Activated CD8-positive, alpha-beta T cell treated with anti-CD3 and anti-CD28 coated beads for 36 hours (primary cell): ENCODE results near the gene WDR17. TPM values are rescaled to one million over a fixed set of nuclear protein-coding genes. Genes with fewer than 3 reads are reported as not detected.

Source experiments
- ATAC-seq: fragments of 200-7000 bp; cut with Tn5 transposase; one replicate; pipeline ENCODE4 v1.10.0; 2021; ENCODE audit warnings: mild to moderate bottlenecking, moderate library complexity
- CTCF ChIA-PET: fragments of 350-600 bp; sonication (Branson Sonifier 250); formaldehyde crosslinking; loops from one replicate; lab custom pipeline; 2021; ENCODE audit warnings: antibody characterized with exemption; lab: Charles Lee
- POLR2A ChIA-PET: fragments of 350-600 bp; sonication (Branson Sonifier 250); formaldehyde crosslinking; loops from one replicate; lab custom pipeline; 2021; ENCODE audit warnings: antibody characterized with exemption; lab: Charles Lee
- DNase-seq: peaks from one replicate; pipeline ENCODE4 v3.0.0-alpha.2; 2020
- H3K27ac Mint-ChIP-seq: one replicate; pipeline ENCODE4 v1.8.0; 2021; ENCODE audit warnings: mild to moderate bottlenecking, mixed read lengths
- H3K27me3 Mint-ChIP-seq: one replicate; pipeline ENCODE4 v1.8.0; 2021; ENCODE audit warnings: mixed read lengths
- H3K36me3 Mint-ChIP-seq: one replicate; pipeline ENCODE4 v1.8.0; 2021; ENCODE audit warnings: low read depth, mixed read lengths
- H3K4me1 Mint-ChIP-seq: one replicate; pipeline ENCODE4 v1.8.0; 2021; ENCODE audit warnings: low read depth, mixed read lengths
- H3K4me3 Mint-ChIP-seq: one replicate; pipeline ENCODE4 v1.8.0; 2021; ENCODE audit warnings: mild to moderate bottlenecking, moderate library complexity, mixed read lengths
- H3K9me3 Mint-ChIP-seq: one replicate; pipeline ENCODE4 v1.8.0; 2021; ENCODE audit warnings: mixed read lengths
- intact Hi-C: fragments of 100-400 bp; cut with micrococcal nuclease; formaldehyde crosslinking; loops from one replicate; pipeline ENCODE4 v1.10.0; 2022
- total RNA-seq, 2 experiments: library from RNA; stranded (reverse); gene quantifications; one replicate each; pipeline ENCODE4 v1.2.3, GENCODE V29; 2021
- TF ChIP-seq, protein P1 (sequence below): fragments of 200-600 bp; IDR thresholded peaks from one replicate; pipeline ENCODE4 v1.8.0; 2022; ENCODE audit warnings: antibody characterized with exemption, mild to moderate bottlenecking

The WDR17 gene
- total RNA-seq, 2 experiments from 2014 or later: 0.63 to 1.5 TPM

DNA sequence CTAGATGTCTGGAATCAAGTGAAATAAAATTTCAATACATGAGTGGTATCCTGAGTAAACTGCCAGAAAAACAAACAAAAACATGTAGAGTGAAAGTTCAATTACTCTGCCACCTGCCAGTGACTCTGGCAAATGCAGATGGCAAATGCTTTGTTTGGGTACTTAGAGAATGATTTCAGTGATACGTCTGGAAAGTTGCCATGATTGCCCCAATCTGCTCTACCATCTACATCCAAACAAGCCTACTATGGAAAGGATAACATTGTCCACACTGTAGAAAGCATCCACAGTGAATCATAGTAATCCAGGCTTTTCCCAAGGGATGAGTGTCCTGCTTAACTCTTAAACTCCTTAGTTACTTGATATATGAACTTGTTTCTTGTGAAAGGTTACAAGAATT lies 126.3 kb downstream of the WDR17 start:
- Mint-ChIP-seq H3K27me3 (peaks cover 38% of the 10 kb centered on the region), H3K27ac (no peak overlapping the region), H3K9me3 (no peaks in the 10 kb centered on the region), H3K36me3 (peaks cover 3% of the 10 kb centered on the region), H3K4me3 (no peak overlapping the region), H3K4me1 (peaks cover 29% of the 10 kb centered on the region)
- intact Hi-C loops: no loop called here
- DNase-seq (no peak), ATAC-seq (no peak)
- TF ChIP-seq, protein P1, sequence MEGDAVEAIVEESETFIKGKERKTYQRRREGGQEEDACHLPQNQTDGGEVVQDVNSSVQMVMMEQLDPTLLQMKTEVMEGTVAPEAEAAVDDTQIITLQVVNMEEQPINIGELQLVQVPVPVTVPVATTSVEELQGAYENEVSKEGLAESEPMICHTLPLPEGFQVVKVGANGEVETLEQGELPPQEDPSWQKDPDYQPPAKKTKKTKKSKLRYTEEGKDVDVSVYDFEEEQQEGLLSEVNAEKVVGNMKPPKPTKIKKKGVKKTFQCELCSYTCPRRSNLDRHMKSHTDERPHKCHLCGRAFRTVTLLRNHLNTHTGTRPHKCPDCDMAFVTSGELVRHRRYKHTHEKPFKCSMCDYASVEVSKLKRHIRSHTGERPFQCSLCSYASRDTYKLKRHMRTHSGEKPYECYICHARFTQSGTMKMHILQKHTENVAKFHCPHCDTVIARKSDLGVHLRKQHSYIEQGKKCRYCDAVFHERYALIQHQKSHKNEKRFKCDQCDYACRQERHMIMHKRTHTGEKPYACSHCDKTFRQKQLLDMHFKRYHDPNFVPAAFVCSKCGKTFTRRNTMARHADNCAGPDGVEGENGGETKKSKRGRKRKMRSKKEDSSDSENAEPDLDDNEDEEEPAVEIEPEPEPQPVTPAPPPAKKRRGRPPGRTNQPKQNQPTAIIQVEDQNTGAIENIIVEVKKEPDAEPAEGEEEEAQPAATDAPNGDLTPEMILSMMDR: no peak
- POLR2A ChIA-PET: no interaction called here
- CTCF ChIA-PET: no interaction called here

DNA sequence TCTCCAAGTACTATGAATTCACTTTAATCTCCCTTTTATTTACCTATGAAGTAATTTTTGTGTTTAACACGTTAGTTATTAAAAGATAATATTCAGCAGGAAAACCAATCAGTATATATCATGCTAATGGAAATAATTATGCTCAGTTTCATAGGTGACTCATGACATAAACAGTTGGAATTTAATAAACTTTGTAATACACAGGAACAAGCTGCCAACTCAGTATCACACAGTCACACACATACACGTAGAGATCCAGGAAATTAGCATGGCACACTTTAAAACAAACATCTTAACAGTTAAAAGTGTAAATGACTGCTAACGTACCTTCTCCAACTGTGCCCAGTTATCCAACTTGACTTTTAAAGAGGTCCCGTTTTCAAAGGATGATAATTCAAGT lies 127.5 kb downstream of the WDR17 start:
- Mint-ChIP-seq H3K27ac (no peak overlapping the region), H3K27me3 (peaks cover 43% of the 10 kb centered on the region), H3K36me3 (peaks cover 3% of the 10 kb centered on the region), H3K9me3 (no peaks in the 10 kb centered on the region), H3K4me1 (peaks cover 29% of the 10 kb centered on the region), H3K4me3 (no peak overlapping the region)
- TF ChIP-seq, protein P1: no peak
- ATAC-seq: no peak
- CTCF ChIA-PET: interaction anchor here (0.9 kb wide), 1 partner anchor 18 kb away, joined by 3 read pairs; no protein-coding TSS in a partner anchor
- POLR2A ChIA-PET: no interaction called here
- DNase-seq: no peak
- intact Hi-C loops: no loop called here

DNA sequence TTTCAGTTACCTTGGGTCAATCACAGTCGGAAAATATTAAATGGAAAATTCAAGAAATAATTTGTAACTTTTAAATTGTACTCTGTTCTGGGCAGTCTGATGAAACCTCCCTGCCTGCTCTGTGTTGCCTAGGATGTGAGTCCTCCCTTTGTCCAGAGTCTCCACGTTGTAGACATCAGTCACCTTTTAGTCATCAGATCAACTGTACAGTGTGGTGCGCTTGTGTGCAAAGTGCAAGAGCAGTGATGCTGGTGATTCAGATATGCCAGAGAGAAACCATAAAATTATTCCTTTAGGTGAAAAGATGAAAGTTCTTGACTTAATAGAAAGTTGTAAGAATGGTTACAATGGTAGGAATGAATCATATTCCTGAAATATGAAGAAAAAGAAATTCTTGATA lies 128.3 kb downstream of the WDR17 start:
- no peak overlapping the region for H3K4me3 Mint-ChIP-seq
- TF ChIP-seq, protein P1: no peak
- ChIA-PET POLR2A (no interaction called here), CTCF (no interaction called here)
- no peaks in the 10 kb centered on the region for H3K9me3 Mint-ChIP-seq
- H3K27ac Mint-ChIP-seq: peak overlapping the region; percentile 26
- ATAC-seq: peak; percentile 75
- H3K36me3 Mint-ChIP-seq: peaks cover 3% of the 10 kb centered on the region
- peak; percentile 69 for DNase-seq
- intact Hi-C loops: no loop called here
- H3K4me1 Mint-ChIP-seq: peaks cover 29% of the 10 kb centered on the region
- H3K27me3 Mint-ChIP-seq: peaks cover 45% of the 10 kb centered on the region

DNA sequence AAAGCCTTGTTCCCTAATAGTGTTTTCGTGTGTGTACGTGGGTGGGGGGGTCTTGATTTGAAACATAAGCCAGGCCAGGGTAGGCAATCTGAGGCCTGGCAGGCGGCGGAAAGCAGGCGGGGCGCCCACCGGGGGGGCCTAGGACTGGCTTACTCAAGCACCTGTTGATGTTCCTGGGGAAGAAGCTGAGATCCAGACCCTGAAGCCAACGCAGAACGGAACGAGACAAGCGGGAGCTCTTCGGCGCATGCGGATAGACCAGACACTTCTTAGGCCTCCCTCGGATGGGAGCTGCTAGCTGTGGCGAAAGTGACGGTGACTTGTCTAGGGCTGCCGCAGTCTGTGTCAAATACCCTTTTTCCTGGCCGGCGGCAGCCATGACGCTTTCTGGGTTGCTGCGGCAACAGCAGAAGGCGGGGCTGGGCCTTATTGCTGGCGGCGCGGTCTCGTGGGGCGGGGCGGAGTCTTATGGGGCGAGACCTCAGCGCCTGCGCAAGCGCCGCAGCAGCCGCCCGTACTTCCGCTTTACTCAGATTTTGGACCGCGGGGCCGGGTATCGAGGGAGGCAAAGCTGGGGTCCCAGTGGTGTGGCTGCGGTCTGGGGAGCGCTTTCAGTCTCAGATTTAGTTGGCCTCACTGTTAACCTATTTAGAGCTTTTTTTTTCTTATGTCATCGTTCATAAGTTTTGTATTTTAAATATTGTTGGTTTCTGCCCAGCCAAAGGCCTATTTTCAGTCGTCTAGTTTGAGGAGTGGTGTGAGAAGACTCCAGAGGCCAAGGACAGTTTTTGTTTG lies 129.7 kb downstream of the WDR17 start, which contains the start of gene SPATA4:
Gene SPATA4 (minus strand): TSS at position 402 of the 795 bp plus-strand sequence. CDS start 23 bp downstream, at position 379.
- H3K4me1 Mint-ChIP-seq: peaks cover 29% of the 10 kb centered on the region
- DNase-seq (peak; percentile 97), ATAC-seq (peak; percentile 92)
- no peaks in the 10 kb centered on the region for H3K9me3 Mint-ChIP-seq
- intact Hi-C loops: loop anchor here (5.0 kb wide), 1 partner anchor 122 kb away; the partner anchor contains the start of gene SPCS3
- H3K4me3 Mint-ChIP-seq: peak within 1 kb of the TSS; percentile 71
- TF ChIP-seq, protein P1: no peak
- H3K36me3 Mint-ChIP-seq: peaks cover 3% of the 10 kb centered on the region
- ChIA-PET POLR2A (no interaction called here), CTCF (interaction anchor here (0.9 kb wide), 1 partner anchor 188 kb away, joined by 3 read pairs; no protein-coding TSS in a partner anchor)
- H3K27ac Mint-ChIP-seq: peak within 1 kb of the TSS; percentile 75
- H3K27me3 Mint-ChIP-seq: peaks cover 37% of the 10 kb centered on the region

DNA sequence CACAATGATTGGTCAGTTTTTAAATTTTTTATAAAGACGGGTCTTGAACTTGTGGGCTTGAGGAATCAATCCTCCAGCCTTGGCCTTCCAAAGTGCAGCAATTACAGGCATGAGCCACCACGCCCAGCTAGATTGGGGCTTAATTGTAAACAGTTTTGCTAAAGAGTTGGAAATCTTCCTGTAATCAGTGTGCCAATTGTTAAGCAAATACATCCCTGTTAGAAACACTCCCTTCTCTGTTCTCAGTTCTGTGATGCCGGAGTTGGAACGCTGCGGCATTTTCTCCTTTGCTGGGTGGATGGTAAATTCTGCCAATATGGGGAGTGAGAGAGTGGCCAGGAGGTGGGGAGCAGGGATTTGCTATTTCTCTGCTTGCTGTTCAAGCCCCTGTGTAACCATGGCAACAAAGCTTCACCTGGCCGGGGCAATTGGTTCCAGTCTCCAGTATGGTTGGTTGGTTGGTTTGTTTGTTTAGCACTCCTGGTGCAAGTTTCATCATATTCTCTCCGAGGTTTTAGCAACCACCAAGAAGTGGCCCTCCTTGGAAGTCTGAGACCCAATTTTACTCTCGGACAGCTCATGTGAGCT lies 132.8 kb downstream of the WDR17 start:
- ATAC-seq (no peak), DNase-seq (no peak)
- H3K4me1 Mint-ChIP-seq: peaks cover 25% of the 10 kb centered on the region
- POLR2A ChIA-PET: no interaction called here
- no peaks in the 10 kb centered on the region for H3K9me3 Mint-ChIP-seq
- peaks cover 12% of the 10 kb centered on the region for H3K27me3 Mint-ChIP-seq
- H3K27ac Mint-ChIP-seq: no peak overlapping the region
- H3K36me3 Mint-ChIP-seq: peaks cover 3% of the 10 kb centered on the region
- intact Hi-C loops: loop anchor here (5.0 kb wide), 1 partner anchor 119 kb away; the partner anchor contains the start of gene SPCS3
- no peak overlapping the region for H3K4me3 Mint-ChIP-seq
- TF ChIP-seq, protein P1: no peak
- CTCF ChIA-PET: no interaction called here
